ENCODE measurements around the gene SLC6A17.

The SLC6A17 gene

GRCh38 chr1:110249256-110249655 is 99.0 kb downstream of the SLC6A17 start:
- no peak overlapping the region for H3K4me3 ChIP-seq (ENCODE audit: low read depth, low read length)
- no peak for DNase-seq (ENCODE audit: low read depth)
- no peak for TF ChIP-seq CTCF (IDR thresholded peaks at IDR 0.05; ENCODE audit: control insufficient read depth, extremely low read depth, insufficient read depth)

GRCh38 chr1:110250008-110250407 is 99.7 kb downstream of the SLC6A17 start:
- no peak for TF ChIP-seq CTCF (IDR thresholded peaks at IDR 0.05; ENCODE audit: control insufficient read depth, extremely low read depth, insufficient read depth)
- no peak overlapping the region for H3K4me3 ChIP-seq (ENCODE audit: low read depth, low read length)
- no peak for DNase-seq (ENCODE audit: low read depth)

- no peak for TF ChIP-seq CTCF (IDR thresholded peaks at IDR 0.05; ENCODE audit: control insufficient read depth, extremely low read depth, insufficient read depth)
- no peak for DNase-seq (ENCODE audit: low read depth)
- no peak overlapping the region for H3K4me3 ChIP-seq (ENCODE audit: low read depth, low read length)
These were observed 100.5 kb downstream of the SLC6A17 start for GRCh38 chr1:110250749-110251148.
